Measurements from ENCODE around the gene SIRPA. TPM values are rescaled to one million over a fixed set of nuclear protein-coding genes. Genes with fewer than 3 reads are reported as not detected.

Gene SIRPA
- polyA plus RNA-seq, 1 donor from 2014 or later = 8.0 TPM

GRCh38 chr20:1880529-1881239 lies 14.5 kb upstream of the SIRPA start:
- H3K4me2 ChIP-seq (ENCODE audit: low read length) = no peak overlapping the region
- no peaks in the 10 kb centered on the region for H3K79me2 ChIP-seq (replicated peaks; ENCODE audit: insufficient read depth, low read length)
- no peak overlapping the region for H2AFZ ChIP-seq (ENCODE audit: low read depth, low read length)
- no peaks in the 10 kb centered on the region for H3K27me3 ChIP-seq (ENCODE audit: insufficient read depth, low read depth, low read length)
- no peak overlapping the region for H3K9ac ChIP-seq (ENCODE audit: low read length)
- no peaks in the 10 kb centered on the region for H4K20me1 ChIP-seq (ENCODE audit: insufficient read depth)
- no peaks in the 10 kb centered on the region for H3F3A ChIP-seq (ENCODE audit: insufficient read depth, low read length, poor library complexity, severe bottlenecking)
- no peaks in the 10 kb centered on the region for H3K9me3 ChIP-seq (ENCODE audit: low read length)
- H3K36me3 ChIP-seq (ENCODE audit: insufficient read depth, low read length) = no peaks in the 10 kb centered on the region
- H3K9me2 ChIP-seq (ENCODE audit: insufficient read depth, low read length) = no peaks in the 10 kb centered on the region
- no peak for TF ChIP-seq SMC3 (conservative IDR thresholded peaks at IDR 0.05; ENCODE audit: poor library complexity)
- TF ChIP-seq POLR2AphosphoS5 (IDR thresholded peaks at IDR 0.05) = no peak
- no peak for TF ChIP-seq EP300 (conservative IDR thresholded peaks at IDR 0.05; ENCODE audit: poor library complexity, severe bottlenecking)
- no peak for TF ChIP-seq EZH2 (IDR thresholded peaks at IDR 0.05; ENCODE audit: borderline replicate concordance, insufficient read depth, low read length, poor library complexity, severe bottlenecking)
- no peak for TF ChIP-seq CTCF (IDR thresholded peaks at IDR 0.05; ENCODE audit: poor library complexity, severe bottlenecking)
- TF ChIP-seq RAD21 (conservative IDR thresholded peaks at IDR 0.05) = no peak
- no peak for TF ChIP-seq MXI1 (conservative IDR thresholded peaks at IDR 0.05; ENCODE audit: poor library complexity, severe bottlenecking)
- no peak for TF ChIP-seq REST (IDR thresholded peaks at IDR 0.05; ENCODE audit: borderline replicate concordance)
- TF ChIP-seq TAF1 (IDR thresholded peaks at IDR 0.05; ENCODE audit: low read depth) = no peak
- no peak overlapping the region for H3K4me3 ChIP-seq (ENCODE audit: low read length)
- H3K27ac ChIP-seq (ENCODE audit: low read length) = no peak overlapping the region

- TF ChIP-seq MXI1 (conservative IDR thresholded peaks at IDR 0.05; ENCODE audit: poor library complexity, severe bottlenecking) (no peak), REST (IDR thresholded peaks at IDR 0.05; ENCODE audit: borderline replicate concordance) (no peak), EZH2 (IDR thresholded peaks at IDR 0.05; ENCODE audit: borderline replicate concordance, insufficient read depth, low read length, poor library complexity, severe bottlenecking) (no peak), RAD21 (conservative IDR thresholded peaks at IDR 0.05) (no peak), CTCF (IDR thresholded peaks at IDR 0.05; ENCODE audit: poor library complexity, severe bottlenecking) (no peak), EP300 (conservative IDR thresholded peaks at IDR 0.05; ENCODE audit: poor library complexity, severe bottlenecking) (no peak), SMC3 (conservative IDR thresholded peaks at IDR 0.05; ENCODE audit: poor library complexity) (no peak), POLR2AphosphoS5 (IDR thresholded peaks at IDR 0.05) (no peak), TAF1 (IDR thresholded peaks at IDR 0.05; ENCODE audit: low read depth) (no peak)
- no peak overlapping the region for H3K4me2 ChIP-seq (ENCODE audit: low read length)
- no peaks in the 10 kb centered on the region for H3F3A ChIP-seq (ENCODE audit: insufficient read depth, low read length, poor library complexity, severe bottlenecking)
- no peak overlapping the region for H3K4me3 ChIP-seq (ENCODE audit: low read length)
- no peaks in the 10 kb centered on the region for H4K20me1 ChIP-seq (ENCODE audit: insufficient read depth)
- no peaks in the 10 kb centered on the region for H3K9me3 ChIP-seq (ENCODE audit: low read length)
- H3K36me3 ChIP-seq (ENCODE audit: insufficient read depth, low read length) = no peaks in the 10 kb centered on the region
- no peak overlapping the region for H2AFZ ChIP-seq (ENCODE audit: low read depth, low read length)
- H3K9me2 ChIP-seq (ENCODE audit: insufficient read depth, low read length) = no peaks in the 10 kb centered on the region
- H3K9ac ChIP-seq (ENCODE audit: low read length) = no peak overlapping the region
- no peak overlapping the region for H3K27ac ChIP-seq (ENCODE audit: low read length)
- no peaks in the 10 kb centered on the region for H3K27me3 ChIP-seq (ENCODE audit: insufficient read depth, low read depth, low read length)
- H3K79me2 ChIP-seq (replicated peaks; ENCODE audit: insufficient read depth, low read length) = no peaks in the 10 kb centered on the region
Observed at GRCh38 chr20:1881240-1881835, 13.9 kb upstream of the SIRPA start.

All from neural cell (in vitro differentiated cells).